GM18951 (cell line): ENCODE data around the gene PTPRG.

ENCODE experiments used
- POLR2A ChIP-seq: IDR thresholded peaks from 4 replicates; pipeline ENCODE4 v1.6.1; 2011; ENCODE audit warnings: mild to moderate bottlenecking; ENCODE audit not compliant: insufficient read length, insufficient read depth; ENCODE audit errors: extremely low read depth
- in situ Hi-C: fragments of 300-500 bp; cut with MboI; formaldehyde crosslinking; loops from one replicate; pipeline ENCODE4 v1.12.0; 2022; ENCODE audit warnings: low sequenced_read_pairs, mixed read lengths, inconsistent platforms; ENCODE audit not compliant: unreplicated experiment

PTPRG gene

DNA sequence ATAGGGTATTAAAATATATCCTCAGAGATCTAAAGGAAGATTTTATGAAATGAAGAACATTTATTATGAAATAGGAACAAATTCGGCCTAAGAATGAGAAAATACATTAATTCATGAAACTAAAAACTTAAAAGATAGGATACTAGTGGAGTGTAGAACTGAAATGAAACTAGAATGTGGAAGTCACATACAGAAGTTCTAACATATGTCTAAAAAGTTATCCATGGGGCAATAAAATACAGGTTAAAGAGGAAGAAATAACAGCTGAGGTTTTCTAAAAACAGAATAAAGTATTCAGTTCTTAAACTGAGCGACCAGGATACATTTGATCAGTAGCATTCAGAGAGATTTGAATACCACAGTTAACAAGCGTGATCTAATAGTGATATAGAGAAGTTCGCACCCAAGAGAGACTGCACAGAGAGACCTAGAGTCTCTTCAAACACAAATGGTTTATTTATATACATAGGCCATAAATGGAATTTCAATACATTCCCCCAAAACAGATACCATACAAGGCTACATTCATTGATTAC is 726.1 kb downstream of the PTPRG start:
- no peak for TF ChIP-seq POLR2A
- in situ Hi-C loops: no loop called here

DNA sequence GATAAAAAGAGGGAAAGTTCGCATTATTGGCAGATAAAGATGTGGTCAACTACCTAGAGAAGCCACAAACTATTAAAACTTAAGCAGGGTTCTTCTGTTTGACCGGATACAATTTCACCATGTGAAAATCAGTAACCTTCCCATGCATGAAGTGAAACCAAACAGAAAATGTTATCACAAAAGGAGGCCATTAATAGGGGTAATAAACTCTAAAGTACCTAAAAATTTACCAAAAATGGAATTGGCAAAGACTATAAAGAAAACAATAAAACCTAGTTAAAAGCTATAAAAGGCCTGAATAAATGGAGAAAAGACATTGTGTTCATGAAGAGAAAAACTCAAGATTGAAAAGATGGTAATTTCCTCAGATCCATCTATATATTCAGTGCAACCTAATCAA is 728.6 kb downstream of the PTPRG start:
- no peak for TF ChIP-seq POLR2A
- in situ Hi-C loops: no loop called here

DNA sequence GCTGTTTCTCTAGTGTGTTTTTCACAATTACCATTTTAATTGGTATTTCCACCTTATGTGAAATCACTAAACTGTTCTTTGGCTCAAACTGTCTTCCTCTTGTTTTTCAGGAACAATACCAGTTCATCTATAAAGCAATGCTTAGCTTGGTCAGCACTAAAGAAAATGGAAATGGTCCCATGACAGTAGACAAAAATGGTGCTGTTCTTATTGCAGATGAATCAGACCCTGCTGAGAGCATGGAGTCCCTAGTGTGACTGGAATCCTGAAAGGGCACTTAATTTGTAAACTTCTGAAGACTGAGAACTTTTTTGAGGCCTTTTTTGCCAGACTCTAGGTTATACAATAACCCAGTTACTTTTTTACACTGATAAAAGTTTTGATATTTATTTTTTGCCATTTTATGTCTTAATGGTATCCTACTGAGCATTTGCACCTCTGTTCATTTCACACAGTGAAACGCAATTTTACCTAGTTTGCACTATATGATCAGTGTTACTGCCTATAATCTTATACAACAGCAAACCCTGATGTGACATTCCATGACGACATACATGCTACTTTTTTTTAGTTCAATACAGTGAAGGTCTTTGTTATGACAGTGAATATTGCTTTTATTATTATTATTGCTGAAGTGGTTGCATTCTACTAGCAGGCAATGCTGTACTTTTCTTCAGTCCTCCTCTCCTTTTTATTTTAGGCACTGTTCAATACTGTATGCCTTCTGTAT is 731.8 kb downstream of the PTPRG start:
- in situ Hi-C loops: no loop called here

DNA sequence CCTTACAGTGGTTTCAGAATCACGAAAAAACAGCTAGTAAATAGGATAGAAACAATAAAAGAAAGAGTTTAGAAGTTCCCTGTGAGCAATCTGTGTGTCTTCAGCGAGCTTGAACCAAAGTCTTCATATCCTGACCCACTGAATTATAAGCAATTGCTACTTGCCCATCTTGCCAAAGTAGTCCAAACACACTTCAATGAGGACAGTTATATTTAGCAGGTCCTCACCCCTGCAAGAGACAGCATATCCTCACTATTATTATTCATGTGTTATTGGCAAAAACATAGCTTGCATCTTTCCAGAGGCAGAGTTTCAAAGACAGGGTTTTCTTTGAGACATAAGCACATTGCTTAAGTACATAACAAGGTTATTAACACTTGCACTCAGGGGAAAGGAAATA is 734.2 kb downstream of the PTPRG start:
- TF ChIP-seq POLR2A: no peak
- in situ Hi-C loops: no loop called here

More for the DNA sequence above, 731.8 kb downstream of the PTPRG start:
- no peak for TF ChIP-seq POLR2A

DNA sequence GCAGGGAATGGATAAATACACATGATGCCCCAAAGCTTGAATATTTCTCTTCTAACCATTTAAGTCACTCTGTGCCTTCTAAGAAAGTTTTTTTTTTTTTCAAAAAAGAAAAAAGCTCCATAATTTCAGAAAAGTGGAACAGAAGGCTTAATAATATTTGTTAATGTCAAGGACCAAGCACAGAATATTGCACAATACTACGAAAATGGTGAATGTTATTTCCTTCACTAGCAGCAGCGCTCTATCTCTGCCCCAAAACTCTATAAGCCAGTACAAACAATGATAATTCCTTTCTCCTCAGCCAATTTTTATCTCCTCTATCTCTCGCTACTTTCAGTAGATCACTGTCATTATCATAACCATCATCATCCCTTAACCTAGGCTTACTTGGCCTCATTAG is 739.2 kb downstream of the PTPRG start:
- TF ChIP-seq POLR2A: no peak
- in situ Hi-C loops: no loop called here

DNA sequence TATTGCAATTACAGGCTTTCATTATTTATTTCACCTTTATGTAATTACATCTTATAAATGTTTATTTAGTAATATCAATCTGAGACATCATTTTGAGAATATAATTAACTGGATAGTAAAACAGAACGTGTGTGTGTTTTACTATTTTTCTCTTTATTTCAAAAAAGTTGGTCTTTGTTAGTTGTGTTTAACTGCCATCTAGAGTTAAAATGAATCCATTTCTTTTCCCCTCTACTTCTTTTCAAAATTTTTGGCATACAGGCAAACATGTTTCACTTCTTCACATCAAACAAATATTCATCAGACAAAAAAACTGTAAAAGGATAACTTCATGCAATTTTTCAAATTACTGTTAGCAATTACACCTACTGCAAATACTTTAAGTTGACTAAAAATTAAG is 750.8 kb downstream of the PTPRG start:
- no peak for TF ChIP-seq POLR2A
- in situ Hi-C loops: no loop called here

DNA sequence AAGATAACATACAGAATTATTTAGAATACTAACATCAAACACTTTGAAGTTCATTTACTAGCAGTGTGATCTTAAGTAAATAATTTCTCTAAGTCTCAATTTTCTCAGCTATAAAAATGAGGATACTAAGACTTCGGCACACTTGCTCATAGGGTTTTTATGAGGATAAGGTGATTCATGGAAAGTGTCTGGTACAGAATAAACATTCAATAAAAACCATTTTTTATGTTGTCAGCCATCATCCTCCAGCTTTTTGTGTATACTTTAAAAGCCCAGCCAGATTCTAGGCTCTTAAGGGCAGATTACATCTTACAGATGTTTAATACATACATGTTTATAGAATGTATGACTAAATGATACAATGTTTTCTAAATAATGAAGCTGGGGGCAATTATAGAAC is 755.2 kb downstream of the PTPRG start:
- in situ Hi-C loops: no loop called here
- no peak for TF ChIP-seq POLR2A

DNA sequence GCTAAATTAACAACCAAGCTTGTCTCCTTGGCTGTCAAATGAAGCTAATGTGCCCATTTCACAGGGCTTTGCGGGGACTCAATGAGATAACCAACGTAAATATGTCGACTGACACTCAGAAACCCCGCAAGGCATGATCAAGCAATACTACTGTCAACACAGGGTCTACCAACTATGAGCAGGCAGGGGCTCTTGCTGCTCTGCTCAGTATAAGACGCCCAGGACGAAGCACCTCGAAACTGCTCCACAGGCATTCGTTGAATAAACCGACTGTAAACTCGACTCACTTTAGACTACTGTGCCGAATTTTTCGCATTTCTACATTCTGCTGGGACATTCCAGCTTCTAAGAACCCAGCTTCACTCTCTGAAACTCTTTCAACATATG is 757.0 kb downstream of the PTPRG start:
- in situ Hi-C loops: no loop called here
- TF ChIP-seq POLR2A: no peak

DNA sequence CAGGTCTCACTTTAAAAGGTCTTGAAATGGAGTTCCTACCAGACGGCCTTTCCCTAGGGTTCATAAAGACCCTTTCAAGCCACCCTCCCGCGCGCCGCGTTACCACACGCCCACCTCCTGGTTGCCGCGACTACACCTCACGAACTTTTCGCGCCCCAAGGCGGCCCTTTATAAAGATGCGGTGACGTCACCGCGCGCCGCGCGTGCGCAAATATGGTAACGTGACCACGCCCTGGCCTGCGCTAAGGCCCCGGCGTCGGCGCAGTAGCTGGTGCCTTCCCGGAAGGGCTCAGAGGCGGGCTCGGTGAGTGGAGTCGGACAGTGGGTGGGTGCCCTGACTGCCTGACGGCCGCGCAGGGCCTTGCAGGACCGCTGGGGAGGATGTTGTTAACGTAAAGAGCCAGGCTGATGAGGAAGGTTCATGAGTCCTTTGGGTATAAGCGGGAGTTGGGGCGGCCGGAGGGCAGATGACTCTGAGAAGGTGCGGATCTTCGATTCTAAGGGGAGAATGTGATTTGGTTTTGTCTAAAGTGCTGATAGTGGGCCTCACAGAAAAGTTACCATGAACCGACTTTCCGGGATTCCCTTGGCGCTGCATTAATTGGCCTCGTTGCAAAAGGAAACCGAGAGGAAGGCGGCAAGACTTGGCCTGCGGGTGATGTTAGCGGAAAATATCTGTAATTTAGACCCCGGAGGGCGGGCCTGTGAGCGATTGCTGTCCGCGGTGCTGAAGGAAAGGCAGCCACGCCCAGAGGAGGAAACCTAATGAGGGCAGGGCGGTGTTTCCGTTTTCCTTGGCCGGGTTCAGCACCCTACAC is 757.6 kb downstream of the PTPRG start:
- in situ Hi-C loops: no loop called here
- peak; percentile 44 for TF ChIP-seq POLR2A

DNA sequence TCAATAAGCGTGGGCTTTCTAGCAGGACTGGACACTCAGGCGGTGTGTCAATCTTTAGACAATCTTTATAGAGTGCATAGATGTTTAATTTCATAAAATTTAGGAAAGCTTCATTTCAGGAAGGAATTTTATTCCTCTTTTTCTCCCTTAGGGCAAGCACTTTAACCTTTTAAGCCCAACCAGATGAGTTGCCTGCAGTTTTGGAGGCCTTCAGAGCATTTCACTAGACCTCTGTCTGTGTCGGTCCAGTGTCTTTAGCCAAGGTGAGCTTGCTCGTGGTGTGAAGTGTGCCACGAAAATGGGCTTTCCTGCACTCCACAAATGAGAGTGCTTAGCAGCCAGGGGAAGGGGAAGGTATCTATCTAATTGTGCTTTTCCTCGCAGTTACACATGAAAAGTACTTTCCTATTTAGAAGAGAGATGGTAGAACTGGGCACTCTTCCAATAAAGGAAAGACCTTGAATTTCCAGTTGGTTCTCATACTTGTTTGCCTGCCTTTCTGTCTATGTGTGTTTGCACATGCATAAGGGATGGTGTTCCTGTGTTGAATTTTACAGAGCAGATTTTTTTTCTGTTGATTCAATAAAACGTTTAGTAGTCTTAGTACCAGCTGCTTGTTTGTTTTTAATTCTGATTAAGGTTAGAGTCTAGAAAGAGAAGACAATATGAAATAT is 758.3 kb downstream of the PTPRG start:
- TF ChIP-seq POLR2A: no peak
- in situ Hi-C loops: no loop called here

DNA sequence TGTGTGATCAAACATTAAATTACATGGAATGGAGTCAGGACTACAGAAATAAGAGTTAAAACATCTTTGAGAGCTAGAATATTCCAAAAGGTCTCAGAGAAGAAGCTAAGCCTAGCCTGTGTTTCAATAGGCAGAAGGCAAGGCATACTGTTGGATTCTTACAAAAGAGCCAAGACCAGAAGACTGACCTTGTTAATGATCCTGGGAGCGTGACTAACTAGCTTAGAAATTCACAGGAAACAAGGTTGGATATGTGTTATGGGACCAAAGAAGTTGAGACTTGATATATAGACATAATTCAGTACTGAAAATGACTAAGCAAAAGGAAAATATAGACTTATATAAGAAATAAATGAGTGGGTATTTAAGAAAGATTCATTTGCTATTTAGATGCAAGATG is 761.9 kb downstream of the PTPRG start:
- in situ Hi-C loops: no loop called here
- TF ChIP-seq POLR2A: no peak

DNA sequence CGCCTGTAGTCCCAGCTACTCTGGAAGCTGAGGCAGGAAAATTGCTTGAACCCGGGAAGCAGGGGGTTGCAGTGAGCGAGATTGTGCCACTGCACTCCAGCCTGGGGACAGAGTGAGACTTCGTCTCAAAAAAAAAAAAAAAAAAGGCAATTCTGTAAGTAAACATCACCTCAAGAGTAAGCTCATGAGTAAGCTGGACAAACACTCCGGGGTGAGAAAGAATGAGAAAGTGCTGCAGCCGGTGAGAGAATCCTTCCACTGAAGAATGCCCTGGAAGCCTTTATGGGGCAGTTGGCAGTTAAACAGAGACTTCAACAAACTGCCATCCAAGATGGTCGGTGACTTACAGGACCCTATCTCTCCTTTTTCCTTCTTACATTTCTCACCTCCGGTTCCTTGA is 764.5 kb downstream of the PTPRG start:
- in situ Hi-C loops: loop anchor here (25.0 kb wide), 1 partner anchor 236 kb away; no protein-coding TSS in a partner anchor
- TF ChIP-seq POLR2A: no peak

DNA sequence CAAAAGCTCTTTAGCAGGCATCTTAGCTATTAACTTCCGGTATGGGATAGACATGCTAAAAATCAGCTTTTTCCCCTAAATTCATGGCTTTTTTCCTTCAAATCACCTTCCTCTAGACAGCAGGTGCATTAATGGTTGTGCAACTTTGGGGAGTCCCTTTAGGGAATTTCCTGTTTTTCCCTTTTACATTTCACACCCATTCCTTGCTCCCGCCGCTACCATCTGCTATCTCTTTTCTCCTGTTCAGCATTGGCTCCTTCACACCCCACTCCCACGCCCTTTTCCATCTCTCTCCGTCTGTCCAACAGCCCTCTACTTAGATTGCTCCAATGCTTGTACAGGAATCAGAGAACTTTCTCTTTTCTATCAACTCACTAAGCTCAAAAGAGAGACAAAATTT is 768.6 kb downstream of the PTPRG start:
- TF ChIP-seq POLR2A: no peak
- in situ Hi-C loops: loop anchor here (25.0 kb wide), 1 partner anchor 232 kb away; no protein-coding TSS in a partner anchor
